ENCODE results near the gene ALDH8A1. TPM values are rescaled to one million over a fixed set of nuclear protein-coding genes. Genes with fewer than 3 reads are reported as not detected.

The ALDH8A1 gene
- total RNA-seq, 2 experiments from 2014 or later, result not detected

DNA sequence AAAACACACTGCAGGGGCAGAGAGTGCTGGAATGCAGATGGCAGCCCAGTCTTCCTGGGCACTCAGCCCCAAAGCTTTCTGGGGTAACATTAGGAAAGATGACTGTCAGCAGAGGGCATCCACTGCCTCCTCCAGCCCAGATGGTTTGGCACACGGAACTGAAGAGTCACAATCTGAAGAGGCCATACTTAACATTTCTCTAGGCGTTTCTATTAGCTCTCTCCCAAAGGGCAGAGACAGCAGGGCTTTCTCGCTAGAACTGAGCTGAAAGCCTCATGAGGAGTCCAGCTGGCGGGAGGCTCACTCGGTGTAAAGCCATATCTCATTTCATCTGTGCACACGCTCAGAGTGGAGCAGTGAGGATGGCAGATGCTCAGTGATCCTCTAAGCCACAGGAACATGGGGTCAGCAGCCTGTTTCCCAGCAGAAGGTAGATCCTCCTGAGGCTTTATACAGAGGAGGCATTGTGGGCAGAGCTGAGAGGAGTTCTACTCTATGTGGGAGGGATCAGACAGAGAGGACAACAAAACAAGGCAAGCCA lies 28.1 kb downstream of the ALDH8A1 start:
- Histone ChIP-seq H3K27ac (ENCODE audit: low read depth, low read length, poor library complexity, severe bottlenecking) (no peak overlapping the region), H3K9me3 (ENCODE audit: low read length) (no peaks in the 10 kb centered on the region), H3K4me3 (ENCODE audit: low read depth, low read length, poor library complexity, severe bottlenecking) (no peak overlapping the region), H3K4me2 (ENCODE audit: low read length) (no peak overlapping the region), H2AFZ (ENCODE audit: low read length) (no peak overlapping the region), H3K36me3 (ENCODE audit: insufficient read depth, low read length) (no peaks in the 10 kb centered on the region), H3K79me2 (ENCODE audit: insufficient read depth, low read depth, low read length) (no peaks in the 10 kb centered on the region), H3K4me1 (ENCODE audit: insufficient read depth, low read length, poor library complexity, severe bottlenecking) (no peaks in the 10 kb centered on the region), H3K9me2 (ENCODE audit: insufficient read depth, low read length) (no peaks in the 10 kb centered on the region), H4K20me1 (ENCODE audit: insufficient read depth, low read length) (no peaks in the 10 kb centered on the region)
- intact Hi-C loops (cut with micrococcal nuclease; ENCODE audit: unreplicated experiment), result no loop called here
- ChIA-PET POLR2A (interaction anchor here (0.6 kb wide), 1 partner anchor 198 kb away, joined by 4 read pairs; no protein-coding TSS in a partner anchor), CTCF (ENCODE audit: unreplicated experiment) (no interaction called here)
- no peak for DNase-seq (ENCODE audit: low spot score)
- no TSS peak for BruUV-seq (replicated peaks)
- TF ChIP-seq, protein P1, sequence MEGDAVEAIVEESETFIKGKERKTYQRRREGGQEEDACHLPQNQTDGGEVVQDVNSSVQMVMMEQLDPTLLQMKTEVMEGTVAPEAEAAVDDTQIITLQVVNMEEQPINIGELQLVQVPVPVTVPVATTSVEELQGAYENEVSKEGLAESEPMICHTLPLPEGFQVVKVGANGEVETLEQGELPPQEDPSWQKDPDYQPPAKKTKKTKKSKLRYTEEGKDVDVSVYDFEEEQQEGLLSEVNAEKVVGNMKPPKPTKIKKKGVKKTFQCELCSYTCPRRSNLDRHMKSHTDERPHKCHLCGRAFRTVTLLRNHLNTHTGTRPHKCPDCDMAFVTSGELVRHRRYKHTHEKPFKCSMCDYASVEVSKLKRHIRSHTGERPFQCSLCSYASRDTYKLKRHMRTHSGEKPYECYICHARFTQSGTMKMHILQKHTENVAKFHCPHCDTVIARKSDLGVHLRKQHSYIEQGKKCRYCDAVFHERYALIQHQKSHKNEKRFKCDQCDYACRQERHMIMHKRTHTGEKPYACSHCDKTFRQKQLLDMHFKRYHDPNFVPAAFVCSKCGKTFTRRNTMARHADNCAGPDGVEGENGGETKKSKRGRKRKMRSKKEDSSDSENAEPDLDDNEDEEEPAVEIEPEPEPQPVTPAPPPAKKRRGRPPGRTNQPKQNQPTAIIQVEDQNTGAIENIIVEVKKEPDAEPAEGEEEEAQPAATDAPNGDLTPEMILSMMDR (conservative IDR thresholded peaks at IDR 0.05; ENCODE audit: low read length), result no peak
- TF ChIP-seq EZH2phosphoT487 (IDR thresholded peaks at IDR 0.05; ENCODE audit: borderline replicate concordance, low read depth, low read length), result no peak

DNA sequence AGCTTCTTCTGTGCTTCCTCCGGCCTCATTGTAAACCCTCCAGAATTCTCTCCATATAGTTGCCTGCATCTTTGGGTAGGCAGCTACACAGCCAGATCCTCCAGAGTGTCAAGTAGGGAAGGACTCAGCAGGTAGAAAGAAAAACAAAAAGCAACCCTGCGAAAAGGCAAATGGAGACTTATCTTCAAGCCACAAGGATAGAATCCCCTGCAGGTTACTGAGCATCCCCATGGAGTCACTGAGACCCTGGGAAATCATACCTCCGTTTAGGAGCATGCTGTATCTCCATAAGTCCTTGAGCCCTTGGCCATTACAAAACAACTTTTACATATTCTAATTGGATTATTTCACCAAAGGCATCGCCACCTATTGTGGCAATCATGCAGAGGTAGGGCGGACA lies 28.6 kb downstream of the ALDH8A1 start:
- CTCF ChIA-PET (ENCODE audit: unreplicated experiment), result no interaction called here
- no peaks in the 10 kb centered on the region for H3K79me2 ChIP-seq (ENCODE audit: insufficient read depth, low read depth, low read length)
- DNase-seq (ENCODE audit: low spot score), result no peak

DNA sequence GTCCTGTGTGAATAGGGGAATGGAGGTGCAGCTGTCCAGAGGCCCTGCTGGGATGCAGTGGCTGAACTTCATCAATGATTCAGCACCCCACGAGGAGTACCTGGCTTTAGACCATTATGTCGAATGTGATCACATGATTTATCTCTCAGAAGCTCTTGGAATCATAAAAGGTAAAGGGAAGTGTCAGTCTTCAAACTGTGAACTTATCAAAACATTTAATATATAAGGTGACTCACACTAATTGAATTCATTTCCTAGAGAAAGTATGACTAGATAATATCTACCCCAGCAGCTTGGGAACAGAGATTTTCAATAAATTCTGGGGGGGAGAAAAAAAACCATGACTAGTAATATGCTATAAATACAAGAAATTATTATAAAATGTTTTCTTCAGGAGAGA lies 29.5 kb downstream of the ALDH8A1 start:
- no peak for DNase-seq (ENCODE audit: low spot score)
- BruUV-seq (replicated peaks), result no TSS peak
- ChIA-PET CTCF (ENCODE audit: unreplicated experiment) (interaction anchor here (1.1 kb wide), 1 partner anchor 279 kb away, joined by 3 read pairs; no protein-coding TSS in a partner anchor), POLR2A (interaction anchor here (0.6 to 1.2 kb wide), 2 partner anchors 15 to 259 kb away, joined by 3 to 4 read pairs; no protein-coding TSS in a partner anchor)
- H3K9me3 ChIP-seq (ENCODE audit: low read length), result no peaks in the 10 kb centered on the region
- no peak overlapping the region for H3K27ac ChIP-seq (ENCODE audit: low read depth, low read length, poor library complexity, severe bottlenecking)
- H3K4me3 ChIP-seq (ENCODE audit: low read depth, low read length, poor library complexity, severe bottlenecking), result no peak overlapping the region
- no peaks in the 10 kb centered on the region for H4K20me1 ChIP-seq (ENCODE audit: insufficient read depth, low read length)
- no peaks in the 10 kb centered on the region for H3K36me3 ChIP-seq (ENCODE audit: insufficient read depth, low read length)
- no peak overlapping the region for H3K4me2 ChIP-seq (ENCODE audit: low read length)
- no peaks in the 10 kb centered on the region for H3K4me1 ChIP-seq (ENCODE audit: insufficient read depth, low read length, poor library complexity, severe bottlenecking)
- H3K9me2 ChIP-seq (ENCODE audit: insufficient read depth, low read length), result no peaks in the 10 kb centered on the region
- no peak overlapping the region for H2AFZ ChIP-seq (ENCODE audit: low read length)
- intact Hi-C loops (cut with micrococcal nuclease; ENCODE audit: unreplicated experiment), result no loop called here
- no peaks in the 10 kb centered on the region for H3K79me2 ChIP-seq (ENCODE audit: insufficient read depth, low read depth, low read length)
- TF ChIP-seq, protein P1 (conservative IDR thresholded peaks at IDR 0.05; ENCODE audit: low read length), result no peak
- TF ChIP-seq EZH2phosphoT487 (IDR thresholded peaks at IDR 0.05; ENCODE audit: borderline replicate concordance, low read depth, low read length), result no peak

More for the DNA sequence above, 28.6 kb downstream of the ALDH8A1 start:
- H4K20me1 ChIP-seq (ENCODE audit: insufficient read depth, low read length), result no peaks in the 10 kb centered on the region
- no TSS peak for BruUV-seq (replicated peaks)
- no peaks in the 10 kb centered on the region for H3K9me2 ChIP-seq (ENCODE audit: insufficient read depth, low read length)
- TF ChIP-seq EZH2phosphoT487 (IDR thresholded peaks at IDR 0.05; ENCODE audit: borderline replicate concordance, low read depth, low read length), result no peak
- TF ChIP-seq, protein P1 (conservative IDR thresholded peaks at IDR 0.05; ENCODE audit: low read length), result no peak
- no peaks in the 10 kb centered on the region for H3K4me1 ChIP-seq (ENCODE audit: insufficient read depth, low read length, poor library complexity, severe bottlenecking)
- intact Hi-C loops (cut with micrococcal nuclease; ENCODE audit: unreplicated experiment), result no loop called here
- POLR2A ChIA-PET, result interaction anchor here (0.6 kb wide), 1 partner anchor 198 kb away, joined by 4 read pairs; no protein-coding TSS in a partner anchor
- H3K4me2 ChIP-seq (ENCODE audit: low read length), result no peak overlapping the region
- no peaks in the 10 kb centered on the region for H3K36me3 ChIP-seq (ENCODE audit: insufficient read depth, low read length)
- no peaks in the 10 kb centered on the region for H3K9me3 ChIP-seq (ENCODE audit: low read length)
- no peak overlapping the region for H3K4me3 ChIP-seq (ENCODE audit: low read depth, low read length, poor library complexity, severe bottlenecking)
- no peak overlapping the region for H3K27ac ChIP-seq (ENCODE audit: low read depth, low read length, poor library complexity, severe bottlenecking)
- H2AFZ ChIP-seq (ENCODE audit: low read length), result no peak overlapping the region

Data from OCI-LY7 (cell line).